MM.1S (cell line): ENCODE data around the gene PAPPA.

ENCODE experiments used
- DNase-seq: peaks from one replicate; pipeline ENCODE4 v3.0.0-alpha.2; 2015
- H2AFZ ChIP-seq: fragments of 300-600 bp; sonication (generic); 2 replicates; pipeline ENCODE4 v1.6.0; 2016; ENCODE audit warnings: antibody characterized with exemption, low read length
- H3F3A ChIP-seq: fragments of 300-600 bp; sonication (generic); 2 replicates; pipeline ENCODE4 v1.6.1; 2016; ENCODE audit warnings: mild to moderate bottlenecking, antibody characterized with exemption, low read length, moderate library complexity, mixed read lengths; ENCODE audit not compliant: insufficient read depth
- H3K27ac ChIP-seq: fragments of 300-600 bp; sonication (generic); 2 replicates; pipeline ENCODE4 v1.5.1; 2016; ENCODE audit warnings: mild to moderate bottlenecking, low read length
- H3K27me3 ChIP-seq: fragments of 300-600 bp; sonication (generic); replicated peaks from 2 replicates; pipeline ENCODE4 v1.6.0; 2016; ENCODE audit warnings: low read length; ENCODE audit not compliant: insufficient read depth
- H3K36me3 ChIP-seq: fragments of 300-600 bp; sonication (generic); replicated peaks from 2 replicates; pipeline ENCODE4 v1.6.1; 2016; ENCODE audit warnings: mild to moderate bottlenecking, low read length, mixed read lengths; ENCODE audit not compliant: insufficient read depth
- H3K4me1 ChIP-seq: fragments of 300-600 bp; sonication (generic); 2 replicates; pipeline ENCODE4 v1.6.1; 2016; ENCODE audit warnings: low read length, mixed read lengths
- H3K4me2 ChIP-seq: fragments of 300-600 bp; sonication (generic); 2 replicates; pipeline ENCODE4 v1.6.0; 2016; ENCODE audit warnings: low read depth, low read length
- H3K4me3 ChIP-seq: fragments of 300-600 bp; sonication (generic); 2 replicates; pipeline ENCODE4 v1.5.1; 2016; ENCODE audit warnings: low read length, mixed read lengths
- H3K79me2 ChIP-seq: fragments of 300-600 bp; sonication (generic); 2 replicates; pipeline ENCODE4 v1.6.1; 2016; ENCODE audit warnings: mixed run types, low read length, mixed read lengths
- H3K9ac ChIP-seq: fragments of 300-600 bp; sonication (generic); 2 replicates; pipeline ENCODE4 v1.6.1; 2016; ENCODE audit warnings: low read length, mixed read lengths
- H3K9me2 ChIP-seq: fragments of 300-600 bp; sonication (generic); replicated peaks from 2 replicates; pipeline ENCODE4 v1.6.1; 2016; ENCODE audit warnings: mild to moderate bottlenecking, low read length, mixed read lengths; ENCODE audit not compliant: insufficient read depth
- H3K9me3 ChIP-seq: fragments of 300-600 bp; sonication (generic); replicated peaks from 2 replicates; pipeline ENCODE4 v1.6.1; 2016; ENCODE audit warnings: mild to moderate bottlenecking, low read length, mixed read lengths; ENCODE audit not compliant: insufficient read depth
- H4K20me1 ChIP-seq: fragments of 300-600 bp; sonication (generic); 2 replicates; pipeline ENCODE4 v1.6.1; 2016; ENCODE audit warnings: mild to moderate bottlenecking, low read length, moderate library complexity, mixed read lengths; ENCODE audit not compliant: insufficient read depth
- CTCF ChIP-seq: fragments of 300-600 bp; sonication (generic); IDR thresholded peaks from 2 replicates; pipeline ENCODE4 v1.5.1; 2016; ENCODE audit warnings: antibody characterized with exemption, low read length, mixed read lengths
- EZH2 ChIP-seq: fragments of 300-600 bp; sonication (generic); optimal IDR thresholded peaks from 2 replicates; pipeline ENCODE3; 2017; ENCODE audit warnings: low read depth, mild to moderate bottlenecking, antibody characterized with exemption, low read length, mixed read lengths
- EZH2phosphoT487 ChIP-seq: fragments of 300-600 bp; sonication (generic); IDR thresholded peaks from 2 replicates; pipeline ENCODE4 v1.6.1; 2018; ENCODE audit warnings: antibody characterized with exemption, low read length

PAPPA gene

GRCh38 chr9:116366241-116366640 is 212.7 kb downstream of the PAPPA start:
- Histone ChIP-seq H3K79me2 (no peaks in the 10 kb centered on the region), H4K20me1 (no peaks in the 10 kb centered on the region), H3K9me2 (no peaks in the 10 kb centered on the region), H3F3A (no peaks in the 10 kb centered on the region), H3K4me1 (no peaks in the 10 kb centered on the region), H3K27ac (no peak overlapping the region), H3K4me2 (no peak overlapping the region), H3K9me3 (no peaks in the 10 kb centered on the region), H3K36me3 (no peaks in the 10 kb centered on the region), H3K9ac (no peak overlapping the region), H2AFZ (no peak overlapping the region), H3K4me3 (no peak overlapping the region), H3K27me3 (no peaks in the 10 kb centered on the region)
- no peak for DNase-seq
- TF ChIP-seq EZH2phosphoT487 (no peak), EZH2 (no peak), CTCF (no peak)

- Histone ChIP-seq H3K27me3 (no peaks in the 10 kb centered on the region), H3K27ac (no peak overlapping the region), H3K4me1 (no peaks in the 10 kb centered on the region), H3K9me3 (no peaks in the 10 kb centered on the region), H2AFZ (no peak overlapping the region), H3K9me2 (no peaks in the 10 kb centered on the region), H4K20me1 (no peaks in the 10 kb centered on the region), H3K36me3 (no peaks in the 10 kb centered on the region), H3K4me3 (no peak overlapping the region), H3K79me2 (no peaks in the 10 kb centered on the region), H3F3A (no peaks in the 10 kb centered on the region), H3K9ac (no peak overlapping the region), H3K4me2 (no peak overlapping the region)
- no peak for TF ChIP-seq EZH2
- TF ChIP-seq CTCF, result no peak
- no peak for TF ChIP-seq EZH2phosphoT487
- no peak for DNase-seq
Observed at GRCh38 chr9:116368680-116369079, 215.1 kb downstream of the PAPPA start.

GRCh38 chr9:116369706-116370105 is 216.1 kb downstream of the PAPPA start:
- Histone ChIP-seq H3K4me1 (no peaks in the 10 kb centered on the region), H3K4me2 (no peak overlapping the region), H3K9me2 (no peaks in the 10 kb centered on the region), H2AFZ (no peak overlapping the region), H3K4me3 (no peak overlapping the region), H3K79me2 (no peaks in the 10 kb centered on the region), H3F3A (no peaks in the 10 kb centered on the region), H4K20me1 (no peaks in the 10 kb centered on the region), H3K27ac (no peak overlapping the region), H3K9ac (no peak overlapping the region), H3K9me3 (no peaks in the 10 kb centered on the region), H3K36me3 (no peaks in the 10 kb centered on the region), H3K27me3 (no peaks in the 10 kb centered on the region)
- TF ChIP-seq EZH2phosphoT487 (no peak), CTCF (no peak), EZH2 (no peak)
- no peak for DNase-seq
